ENCODE data around the gene GRM8.

DNA sequence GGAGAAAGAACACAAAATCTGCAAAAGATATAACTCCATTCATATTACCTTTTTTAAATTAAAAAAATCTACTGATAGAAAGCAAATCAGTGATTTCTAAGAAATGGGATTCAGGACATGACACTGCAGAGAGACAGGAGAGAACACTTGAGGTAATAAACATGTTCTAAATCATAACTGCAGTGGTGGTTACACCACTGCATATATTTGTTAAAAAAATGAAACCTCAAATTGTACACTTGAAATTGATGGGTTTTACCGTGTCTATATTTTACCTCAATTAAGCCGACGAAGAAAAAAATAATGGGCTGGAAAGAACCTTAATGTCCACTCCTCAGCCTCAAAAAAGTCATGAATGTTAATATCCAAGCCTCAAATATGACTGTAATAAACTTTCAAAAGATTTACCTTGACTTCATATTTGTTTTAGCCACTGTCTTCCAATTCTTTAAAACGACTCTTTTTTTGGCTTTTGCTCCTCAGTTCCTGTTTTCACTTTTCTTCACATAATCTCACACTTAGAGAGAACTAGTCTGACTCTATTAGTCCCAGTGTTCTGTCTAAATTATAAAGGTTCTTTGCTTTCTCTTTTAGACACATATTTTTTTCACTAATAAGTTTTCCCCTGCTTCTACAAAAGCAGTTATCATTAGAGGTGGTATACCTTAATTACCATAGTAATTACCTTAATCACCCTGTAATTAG is 502.4 kb downstream of the GRM8 start:
- TF ChIP-seq CTCF (IDR thresholded peaks at IDR 0.05) (no peak), POLR2AphosphoS5 (IDR thresholded peaks at IDR 0.05; ENCODE audit: low read depth, low read length) (no peak)
- TF ChIP-seq, protein P1, sequence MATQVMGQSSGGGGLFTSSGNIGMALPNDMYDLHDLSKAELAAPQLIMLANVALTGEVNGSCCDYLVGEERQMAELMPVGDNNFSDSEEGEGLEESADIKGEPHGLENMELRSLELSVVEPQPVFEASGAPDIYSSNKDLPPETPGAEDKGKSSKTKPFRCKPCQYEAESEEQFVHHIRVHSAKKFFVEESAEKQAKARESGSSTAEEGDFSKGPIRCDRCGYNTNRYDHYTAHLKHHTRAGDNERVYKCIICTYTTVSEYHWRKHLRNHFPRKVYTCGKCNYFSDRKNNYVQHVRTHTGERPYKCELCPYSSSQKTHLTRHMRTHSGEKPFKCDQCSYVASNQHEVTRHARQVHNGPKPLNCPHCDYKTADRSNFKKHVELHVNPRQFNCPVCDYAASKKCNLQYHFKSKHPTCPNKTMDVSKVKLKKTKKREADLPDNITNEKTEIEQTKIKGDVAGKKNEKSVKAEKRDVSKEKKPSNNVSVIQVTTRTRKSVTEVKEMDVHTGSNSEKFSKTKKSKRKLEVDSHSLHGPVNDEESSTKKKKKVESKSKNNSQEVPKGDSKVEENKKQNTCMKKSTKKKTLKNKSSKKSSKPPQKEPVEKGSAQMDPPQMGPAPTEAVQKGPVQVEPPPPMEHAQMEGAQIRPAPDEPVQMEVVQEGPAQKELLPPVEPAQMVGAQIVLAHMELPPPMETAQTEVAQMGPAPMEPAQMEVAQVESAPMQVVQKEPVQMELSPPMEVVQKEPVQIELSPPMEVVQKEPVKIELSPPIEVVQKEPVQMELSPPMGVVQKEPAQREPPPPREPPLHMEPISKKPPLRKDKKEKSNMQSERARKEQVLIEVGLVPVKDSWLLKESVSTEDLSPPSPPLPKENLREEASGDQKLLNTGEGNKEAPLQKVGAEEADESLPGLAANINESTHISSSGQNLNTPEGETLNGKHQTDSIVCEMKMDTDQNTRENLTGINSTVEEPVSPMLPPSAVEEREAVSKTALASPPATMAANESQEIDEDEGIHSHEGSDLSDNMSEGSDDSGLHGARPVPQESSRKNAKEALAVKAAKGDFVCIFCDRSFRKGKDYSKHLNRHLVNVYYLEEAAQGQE (IDR thresholded peaks at IDR 0.05; ENCODE audit: insufficient read depth in 1 of 2, low read depth in 2 of 2, low read length in 1 of 2): no peak
